GM23338 (cell line): ENCODE data around the gene MMP15. TPM values are rescaled to one million over a fixed set of nuclear protein-coding genes. Genes with fewer than 3 reads are reported as not detected.
"Not testable (repeated sequence)": the region's sequence is repeated elsewhere in the genome, so short reads cannot be mapped to it uniquely, and the experiment has no call there.

Source experiments
- ATAC-seq: fragments of 200-7000 bp; cut with Tn5 transposase; 3 replicates; pipeline ENCODE4 v1.9.1; 2020
- DNase-seq: peaks from one replicate; pipeline ENCODE4 v3.0.0-alpha.2; 2015; ENCODE audit warnings: low spot score
- H2AFZ ChIP-seq: fragments of 200-600 bp; sonication (generic); 2 replicates; pipeline ENCODE4 v1.8.0; 2016; ENCODE audit warnings: antibody characterized with exemption, mild to moderate bottlenecking, moderate library complexity
- H3F3A ChIP-seq: fragments of 200-600 bp; sonication (generic); replicated peaks from 2 replicates; pipeline ENCODE4 v1.8.0; 2017; ENCODE audit warnings: antibody characterized with exemption, mixed run types, low read depth
- H3K27ac ChIP-seq: fragments of 200-600 bp; sonication (generic); 2 replicates; pipeline ENCODE4 v1.6.1; 2016; ENCODE audit warnings: low read depth
- H3K27me3 ChIP-seq: fragments of 200-600 bp; sonication (generic); 2 replicates; pipeline ENCODE4 v1.8.0; 2016; ENCODE audit warnings: mild to moderate bottlenecking, mixed run types, moderate library complexity; ENCODE audit not compliant: insufficient read depth
- H3K36me3 ChIP-seq: fragments of 200-600 bp; sonication (generic); 2 replicates; pipeline ENCODE4 v1.8.0; 2016; ENCODE audit warnings: mild to moderate bottlenecking; ENCODE audit not compliant: insufficient read depth
- H3K4me1 ChIP-seq: fragments of 200-600 bp; sonication (generic); 2 replicates; pipeline ENCODE4 v1.8.0; 2016; ENCODE audit warnings: mild to moderate bottlenecking, moderate library complexity; ENCODE audit not compliant: insufficient read depth
- H3K4me2 ChIP-seq: fragments of 200-600 bp; sonication (generic); 2 replicates; pipeline ENCODE4 v1.7.1; 2017; ENCODE audit warnings: mixed run types
- H3K4me3 ChIP-seq: fragments of 200-600 bp; sonication (generic); 2 replicates; pipeline ENCODE4 v1.6.1; 2016; ENCODE audit warnings: mixed run types
- H3K79me2 ChIP-seq: fragments of 200-600 bp; sonication (generic); replicated peaks from 2 replicates; pipeline ENCODE4 v1.8.0; 2017; ENCODE audit warnings: mild to moderate bottlenecking; ENCODE audit not compliant: insufficient read depth
- H3K9me2 ChIP-seq: fragments of 200-600 bp; sonication (generic); 2 replicates; pipeline ENCODE4 v1.8.0; 2017; ENCODE audit not compliant: insufficient read depth
- H4K20me1 ChIP-seq: fragments of 200-600 bp; sonication (generic); replicated peaks from 2 replicates; pipeline ENCODE4 v1.8.0; 2017; ENCODE audit warnings: mild to moderate bottlenecking; ENCODE audit not compliant: insufficient read depth
- H3K27ac Mint-ChIP-seq: 2 replicates; pipeline ENCODE4 v1.8.0; 2020; ENCODE audit warnings: inconsistent platforms, mild to moderate bottlenecking, moderate library complexity, mixed read lengths
- H3K27me3 Mint-ChIP-seq: 3 replicates; pipeline ENCODE4 v1.8.0; 2022; ENCODE audit warnings: low read depth, mild to moderate bottlenecking, moderate library complexity, mixed read lengths, inconsistent platforms; ENCODE audit not compliant: insufficient read depth, poor library complexity
- H3K36me3 Mint-ChIP-seq: 3 replicates; pipeline ENCODE4 v1.8.0; 2021; ENCODE audit warnings: low read depth, mild to moderate bottlenecking, inconsistent platforms, moderate library complexity, mixed read lengths
- H3K4me1 Mint-ChIP-seq: 3 replicates; pipeline ENCODE4 v1.8.0; 2020; ENCODE audit warnings: mild to moderate bottlenecking, inconsistent platforms, mixed read lengths
- H3K4me3 Mint-ChIP-seq: 3 replicates; pipeline ENCODE4 v1.8.0; 2021; ENCODE audit warnings: moderate library complexity, mild to moderate bottlenecking, inconsistent platforms, mixed read lengths
- H3K9me3 Mint-ChIP-seq: 3 replicates; pipeline ENCODE4 v1.8.0; 2020; ENCODE audit warnings: moderate library complexity, mild to moderate bottlenecking, inconsistent platforms, mixed read lengths
- CREB1 ChIP-seq: fragments of 250-450 bp; sonication (Bioruptor Pico); IDR thresholded peaks from 2 replicates; pipeline ENCODE4 v1.5.0; 2020; ENCODE audit warnings: low read depth, mild to moderate bottlenecking, moderate library complexity
- CTCF ChIP-seq, 2 experiments: fragments of 200-600 bp in 1 of 2; sonication (generic) in 1 of 2; conservative IDR thresholded peaks; 2 replicates each; pipeline versions ENCODE4 v1.5.1 to v1.6.1; 2016 to 2017; ENCODE audit warnings: antibody characterized with exemption in 2 of 2, low read depth in 2 of 2, mild to moderate bottlenecking in 2 of 2, moderate library complexity in 1 of 2
- ETS1 ChIP-seq: IDR thresholded peaks from 2 replicates; pipeline ENCODE4 v1.6.1; 2016; ENCODE audit warnings: antibody characterized with exemption
- EZH2 ChIP-seq: fragments of 200-600 bp; sonication (generic); IDR thresholded peaks from one replicate; pipeline ENCODE4 v1.8.0; 2017; ENCODE audit warnings: antibody characterized with exemption, mild to moderate bottlenecking, low read depth; ENCODE audit not compliant: unreplicated experiment
- EZH2phosphoT487 ChIP-seq: fragments of 200-600 bp; sonication (generic); IDR thresholded peaks from one replicate; pipeline ENCODE4 v1.8.1; 2018; ENCODE audit warnings: antibody characterized with exemption; ENCODE audit not compliant: unreplicated experiment
- JUNB ChIP-seq: IDR thresholded peaks from one replicate; pipeline ENCODE4 v1.6.1; 2016; ENCODE audit warnings: antibody characterized with exemption; ENCODE audit not compliant: unreplicated experiment
- NANOG ChIP-seq: IDR thresholded peaks from 2 replicates; pipeline ENCODE4 v1.6.1; 2016; ENCODE audit warnings: antibody characterized with exemption, borderline replicate concordance
- POLR2AphosphoS5 ChIP-seq: IDR thresholded peaks from 2 replicates; pipeline ENCODE4 v1.6.1; 2016; ENCODE audit warnings: antibody characterized with exemption, low read depth
- STAT1 ChIP-seq: IDR thresholded peaks from one replicate; pipeline ENCODE4 v1.6.1; 2016; ENCODE audit warnings: antibody characterized with exemption; ENCODE audit not compliant: unreplicated experiment
- ZNF114 ChIP-seq: fragments of 250-450 bp; sonication (Bioruptor Pico); IDR thresholded peaks from 2 replicates; pipeline ENCODE4 v1.5.0; 2020; ENCODE audit warnings: mild to moderate bottlenecking, moderate library complexity
- ZNF331 ChIP-seq: fragments of 250-450 bp; sonication (Bioruptor Pico); IDR thresholded peaks from 2 replicates; pipeline ENCODE4 v1.5.0; 2020; ENCODE audit warnings: low read depth, mild to moderate bottlenecking, moderate library complexity
- polyA plus RNA-seq: library from polyadenylated mRNA; unstranded; fragments of >200 nt; fragmentation: Nextera tagmentation; extraction: Ambion mirVana; gene quantifications from 2 replicates; pipeline ENCODE4 v1.2.1, GENCODE V29; 2016
- total RNA-seq: library from RNA; depleted of rRNA; stranded (reverse); fragments of >200 nt; shearing (Covaris generic); gene quantifications from 2 replicates; pipeline ENCODE4 v1.2.3, GENCODE V29; 2014
- TF ChIP-seq, protein P1 (sequence below): IDR thresholded peaks from one replicate; pipeline ENCODE4 v1.6.1; 2018; ENCODE audit warnings: antibody characterized with exemption; ENCODE audit not compliant: unreplicated experiment

Gene MMP15
- total and polyA plus RNA-seq, 2 experiments from 2014 or later: 10.9 to 79.1 TPM

DNA sequence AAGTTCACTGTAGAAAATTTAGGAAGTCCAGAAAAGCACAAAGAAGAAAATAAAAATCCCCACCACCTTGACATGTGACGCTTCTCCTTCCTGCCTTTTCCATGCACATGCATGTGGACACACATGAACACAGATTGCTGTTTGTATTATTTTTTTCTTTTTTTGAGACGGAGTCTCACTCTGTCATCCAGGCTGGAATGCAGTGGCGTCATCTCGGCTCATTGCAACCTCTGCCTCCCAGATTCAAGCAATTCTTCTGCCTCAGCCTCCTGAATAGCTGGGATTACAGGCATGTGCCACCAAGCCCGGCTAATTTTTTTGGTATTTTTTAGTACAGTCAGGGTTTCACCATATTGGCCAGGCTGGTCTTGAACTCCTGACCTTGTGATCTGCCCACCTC lies 55.1 kb downstream of the MMP15 start:
- H3K27ac ChIP-seq, H3K27ac Mint-ChIP-seq, H3K4me3 Mint-ChIP-seq, H3K4me2 ChIP-seq, DNase-seq, H3K36me3 Mint-ChIP-seq, H3F3A ChIP-seq, H4K20me1 ChIP-seq, H3K9me2 ChIP-seq, H3K27me3 ChIP-seq, ATAC-seq, H3K4me3 ChIP-seq, H3K36me3 ChIP-seq, H2AFZ ChIP-seq, H3K79me2 ChIP-seq: not testable (repeated sequence)
- Mint-ChIP-seq H3K4me1 (peaks cover 11% of the 10 kb centered on the region), H3K9me3 (peaks cover 17% of the 10 kb centered on the region), H3K27me3 (peaks cover 13% of the 10 kb centered on the region)
- peaks cover 10% of the 10 kb centered on the region for H3K4me1 ChIP-seq

DNA sequence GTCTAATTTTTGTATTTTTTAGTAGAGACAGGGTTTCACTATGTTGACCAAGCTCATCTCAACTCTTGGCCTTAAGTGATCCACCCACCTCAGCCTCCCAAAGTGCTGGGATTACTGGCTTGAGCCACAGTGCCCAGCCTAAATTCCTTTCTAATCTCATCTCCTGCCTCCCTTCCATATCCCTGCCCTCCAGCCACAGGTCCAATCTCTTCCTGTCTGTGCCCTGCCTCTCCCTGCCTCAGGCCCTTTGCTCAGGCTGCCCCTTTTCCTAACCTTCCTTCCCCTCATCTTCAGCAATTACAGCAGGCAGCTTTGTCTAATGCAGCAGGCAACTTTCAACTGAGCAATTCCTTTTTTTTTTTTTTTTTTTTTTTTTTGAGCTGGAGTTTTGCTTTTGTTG lies 56.8 kb downstream of the MMP15 start:
- H3K27me3 Mint-ChIP-seq: peaks cover 10% of the 10 kb centered on the region
- no peaks in the 10 kb centered on the region for H3K9me2 ChIP-seq
- no peak overlapping the region for H3K27ac Mint-ChIP-seq

More for the DNA sequence above, 56.8 kb downstream of the MMP15 start:
- Histone ChIP-seq H3K27me3 (no peaks in the 10 kb centered on the region), H3F3A (peaks cover 4% of the 10 kb centered on the region), H3K4me2 (no peak overlapping the region), H4K20me1 (no peaks in the 10 kb centered on the region), H3K79me2 (no peaks in the 10 kb centered on the region), H2AFZ (no peak overlapping the region), H3K27ac (no peak overlapping the region), H3K4me3 (no peak overlapping the region), H3K36me3 (no peaks in the 10 kb centered on the region), H3K4me1 (peaks cover 10% of the 10 kb centered on the region)
- Mint-ChIP-seq H3K4me1 (peaks cover 17% of the 10 kb centered on the region), H3K4me3 (no peak overlapping the region), H3K9me3 (peaks cover 2% of the 10 kb centered on the region; the same call in 1 of the 3 replicates), H3K36me3 (no peaks in the 10 kb centered on the region)
- ATAC-seq: no peak
- DNase-seq: no peak
- TF ChIP-seq EZH2 (no peak), CREB1 (CRISPR knock-in tag) (no peak), STAT1 (no peak), CTCF (conservative IDR thresholded peaks at IDR 0.05; ENCODE audit: low read depth in 2 of 2) (no peak), EZH2phosphoT487 (no peak), NANOG (no peak), POLR2AphosphoS5 (no peak), ZNF331 (CRISPR knock-in tag) (no peak), ETS1 (no peak), ZNF114 (no peak), JUNB (no peak)
- TF ChIP-seq, protein P1, sequence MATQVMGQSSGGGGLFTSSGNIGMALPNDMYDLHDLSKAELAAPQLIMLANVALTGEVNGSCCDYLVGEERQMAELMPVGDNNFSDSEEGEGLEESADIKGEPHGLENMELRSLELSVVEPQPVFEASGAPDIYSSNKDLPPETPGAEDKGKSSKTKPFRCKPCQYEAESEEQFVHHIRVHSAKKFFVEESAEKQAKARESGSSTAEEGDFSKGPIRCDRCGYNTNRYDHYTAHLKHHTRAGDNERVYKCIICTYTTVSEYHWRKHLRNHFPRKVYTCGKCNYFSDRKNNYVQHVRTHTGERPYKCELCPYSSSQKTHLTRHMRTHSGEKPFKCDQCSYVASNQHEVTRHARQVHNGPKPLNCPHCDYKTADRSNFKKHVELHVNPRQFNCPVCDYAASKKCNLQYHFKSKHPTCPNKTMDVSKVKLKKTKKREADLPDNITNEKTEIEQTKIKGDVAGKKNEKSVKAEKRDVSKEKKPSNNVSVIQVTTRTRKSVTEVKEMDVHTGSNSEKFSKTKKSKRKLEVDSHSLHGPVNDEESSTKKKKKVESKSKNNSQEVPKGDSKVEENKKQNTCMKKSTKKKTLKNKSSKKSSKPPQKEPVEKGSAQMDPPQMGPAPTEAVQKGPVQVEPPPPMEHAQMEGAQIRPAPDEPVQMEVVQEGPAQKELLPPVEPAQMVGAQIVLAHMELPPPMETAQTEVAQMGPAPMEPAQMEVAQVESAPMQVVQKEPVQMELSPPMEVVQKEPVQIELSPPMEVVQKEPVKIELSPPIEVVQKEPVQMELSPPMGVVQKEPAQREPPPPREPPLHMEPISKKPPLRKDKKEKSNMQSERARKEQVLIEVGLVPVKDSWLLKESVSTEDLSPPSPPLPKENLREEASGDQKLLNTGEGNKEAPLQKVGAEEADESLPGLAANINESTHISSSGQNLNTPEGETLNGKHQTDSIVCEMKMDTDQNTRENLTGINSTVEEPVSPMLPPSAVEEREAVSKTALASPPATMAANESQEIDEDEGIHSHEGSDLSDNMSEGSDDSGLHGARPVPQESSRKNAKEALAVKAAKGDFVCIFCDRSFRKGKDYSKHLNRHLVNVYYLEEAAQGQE: no peak
